DMS 273 (cell line): ENCODE results near the gene DAB2IP.
A peak's percentile ranks its signal among the peaks of the same experiment; 100 is the strongest.

Source experiments
- DNase-seq: peaks from one replicate; lab custom pipeline; 2025; ENCODE audit not compliant: unreplicated experiment; lab: John Stamatoyannopoulos, UW

The DAB2IP gene

GRCh38 chr9:121683652-121684051 is 32.2 kb downstream of the DAB2IP start:
- no peak for DNase-seq

DNA sequence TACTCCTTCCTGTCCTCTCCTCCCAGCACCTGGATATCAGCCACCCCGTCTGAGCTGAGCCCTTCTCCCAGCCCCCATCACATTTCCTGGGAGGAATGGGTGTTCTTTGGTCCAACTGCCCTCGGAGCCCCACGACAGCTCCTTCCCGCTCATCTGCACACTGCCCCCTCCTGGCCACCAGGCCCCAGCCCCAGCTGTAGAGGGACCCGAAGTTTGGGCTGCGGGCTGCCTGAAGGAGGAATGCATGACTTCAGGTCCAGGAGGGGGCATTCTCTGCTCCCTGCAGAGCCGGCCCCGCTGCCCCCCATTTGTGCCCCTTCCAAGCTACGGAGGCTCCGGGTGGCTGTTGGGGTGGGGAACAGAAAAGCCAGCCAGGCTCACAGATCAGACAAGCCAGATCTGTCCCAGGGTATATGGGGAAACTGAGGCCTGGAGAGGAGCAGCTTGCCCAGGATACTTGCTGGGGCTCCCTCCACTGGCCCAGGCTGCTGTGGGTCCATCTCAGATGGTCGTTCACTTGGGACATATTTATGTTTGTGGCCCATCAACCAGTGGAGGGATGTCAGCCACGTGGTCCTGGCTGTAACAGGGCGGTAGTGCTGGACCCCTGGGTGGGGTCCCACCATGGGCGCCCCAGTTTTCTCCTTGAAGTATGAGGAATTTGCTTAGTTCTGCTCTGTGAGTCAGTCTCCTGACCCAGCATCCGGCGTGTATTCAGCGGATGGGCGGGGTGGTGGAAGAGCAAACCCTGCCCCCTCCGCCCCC is 33.1 kb downstream of the DAB2IP start:
- peak; percentile 45 for DNase-seq

DNA sequence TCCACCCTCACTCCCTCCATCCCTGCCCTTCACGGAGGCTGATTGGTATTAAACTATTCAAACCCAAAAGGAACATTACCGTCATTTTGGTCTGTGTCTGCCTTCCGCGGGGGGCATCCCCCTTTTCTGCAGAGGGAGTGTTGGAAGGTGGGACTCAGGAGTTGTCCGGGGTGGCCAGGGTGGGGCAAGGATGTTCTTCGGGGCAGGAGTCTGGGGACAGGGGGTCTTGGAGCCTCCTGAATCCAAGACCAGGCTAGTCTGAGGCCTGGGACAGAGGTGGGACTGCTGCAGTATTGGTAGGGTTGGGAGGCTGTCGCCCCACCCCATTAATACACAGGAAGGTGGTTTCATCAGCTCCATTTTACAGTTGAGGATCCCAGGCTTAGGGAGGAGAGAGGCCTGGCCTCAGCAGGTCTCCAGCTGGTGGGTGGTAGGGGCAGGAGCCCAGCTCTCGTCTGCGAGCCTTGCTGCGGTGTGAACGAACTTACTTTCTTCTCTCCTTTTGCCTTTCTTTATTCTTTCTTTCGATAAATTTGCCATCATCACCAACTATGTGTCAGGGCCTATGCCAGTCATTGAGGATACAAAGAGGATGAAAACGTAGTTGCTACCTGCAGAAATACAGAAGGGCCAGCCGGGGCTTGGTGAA is 33.8 kb downstream of the DAB2IP start:
- no peak for DNase-seq

DNA sequence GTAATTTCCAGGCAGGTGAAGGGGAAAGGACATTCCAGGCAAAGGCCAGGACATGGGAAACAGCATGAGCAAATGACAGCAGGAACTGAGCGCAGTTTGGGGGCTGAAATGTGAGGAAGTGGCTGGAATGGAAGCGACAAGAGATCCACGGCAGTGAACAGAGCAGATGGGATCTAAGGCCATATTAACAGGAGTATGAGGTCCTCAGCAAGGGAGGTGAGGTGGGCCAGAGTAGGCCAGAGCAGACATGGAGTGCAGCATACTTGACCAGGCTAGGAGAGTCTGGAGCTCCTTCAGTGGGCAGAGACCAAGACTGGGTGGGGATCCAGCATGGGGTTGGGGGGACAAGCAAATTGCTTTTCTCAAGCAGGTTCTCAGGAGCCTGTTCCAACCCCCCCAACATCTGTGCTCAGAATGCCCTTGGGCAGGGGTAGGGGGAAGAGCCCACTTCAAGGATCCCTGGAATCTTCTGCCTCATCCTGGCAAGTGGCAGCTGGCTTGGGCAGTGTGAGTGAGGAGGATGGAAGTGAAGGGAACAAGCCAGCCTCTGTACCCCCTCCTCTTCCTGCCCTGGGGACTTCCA is 34.5 kb downstream of the DAB2IP start:
- no peak for DNase-seq

- DNase-seq: peak; percentile 82
Observed at GRCh38 chr9:121686930-121687541, 35.6 kb downstream of the DAB2IP start.

- DNase-seq: no peak
Observed at GRCh38 chr9:121688146-121688680, 36.8 kb downstream of the DAB2IP start.

DNA sequence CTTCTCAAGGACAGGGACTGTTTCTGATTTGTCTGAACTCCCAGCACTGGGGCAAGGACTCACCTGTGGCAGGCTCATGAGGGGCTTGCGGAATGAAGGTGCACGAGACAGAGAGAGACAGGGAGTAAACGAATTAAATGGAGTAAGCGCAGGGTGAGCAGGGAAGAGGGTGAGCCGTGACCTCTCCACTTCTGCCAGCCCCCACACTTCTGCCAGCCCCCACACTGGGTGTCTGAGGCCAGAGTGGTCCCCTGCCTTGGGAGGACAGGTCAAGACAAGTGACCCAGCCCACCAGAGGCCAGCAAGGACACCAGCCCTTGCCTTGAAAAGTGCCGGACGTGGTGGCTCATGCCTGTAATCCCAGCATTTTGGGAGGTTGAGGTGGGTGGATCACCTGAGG is 37.2 kb downstream of the DAB2IP start:
- DNase-seq: no peak

GRCh38 chr9:121689461-121690157 is 38.2 kb downstream of the DAB2IP start:
- no peak for DNase-seq

GRCh38 chr9:121690316-121690715 is 38.9 kb downstream of the DAB2IP start:
- no peak for DNase-seq

DNA sequence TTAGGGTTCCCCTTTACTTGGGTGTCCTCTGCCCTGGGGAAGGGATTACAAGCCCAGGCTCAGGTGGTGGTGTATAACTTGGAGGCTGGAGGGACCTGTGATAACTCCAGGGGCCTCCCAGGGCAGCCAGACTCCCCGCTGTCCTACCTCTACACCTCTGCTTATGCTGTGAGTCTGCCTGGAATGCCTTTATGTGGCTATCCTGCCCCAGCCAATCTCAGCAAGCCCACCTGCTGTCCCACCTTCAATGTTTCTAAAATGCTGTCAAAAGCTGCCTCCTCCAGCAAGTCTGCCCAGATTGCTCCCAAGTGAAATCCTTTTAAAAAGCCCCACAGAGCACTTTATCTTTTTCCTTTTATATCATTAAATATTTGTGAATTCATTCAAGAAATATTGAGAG is 39.3 kb downstream of the DAB2IP start:
- no peak for DNase-seq

GRCh38 chr9:121691890-121692289 is 40.5 kb downstream of the DAB2IP start:
- no peak for DNase-seq

DNA sequence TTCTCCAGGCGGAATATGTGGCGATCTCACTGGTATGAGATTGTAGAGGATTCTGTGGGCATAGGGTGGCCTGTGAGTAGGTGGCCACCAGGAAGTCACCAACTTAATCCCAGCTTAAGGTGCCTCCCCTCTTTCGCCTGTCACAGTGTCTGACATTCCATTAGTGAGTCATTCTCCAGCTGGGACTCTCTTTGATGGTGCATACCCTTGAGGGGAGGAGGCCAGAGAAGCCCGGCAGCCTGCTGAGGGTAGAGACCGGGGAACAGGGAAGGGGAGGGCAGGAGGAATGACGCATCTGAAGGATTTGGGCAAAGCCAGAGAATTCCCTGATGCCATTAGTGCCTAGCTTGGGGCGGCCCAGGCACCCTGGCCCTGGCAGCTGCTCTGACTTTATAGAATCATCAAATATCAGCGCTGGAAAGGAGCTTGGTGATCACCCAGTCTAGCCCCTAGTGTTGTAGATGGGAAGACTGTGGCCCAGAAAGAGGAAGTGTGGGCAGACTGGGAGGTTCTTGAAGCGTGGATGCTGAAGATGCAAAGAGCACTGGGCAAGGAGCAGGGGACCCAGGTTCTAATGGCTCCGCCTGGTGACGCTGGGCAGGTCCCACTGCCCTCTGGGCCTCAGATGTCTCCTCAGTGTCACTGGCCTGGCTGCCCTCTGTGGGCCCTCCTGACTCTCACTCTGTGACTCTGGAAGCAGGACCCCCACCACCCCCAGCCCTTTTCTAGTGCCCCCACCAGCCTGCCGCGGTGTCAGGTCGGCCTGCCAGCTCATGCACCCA is 41.4 kb downstream of the DAB2IP start:
- no peak for DNase-seq

- no peak for DNase-seq
Observed at GRCh38 chr9:121693388-121693670, 41.9 kb downstream of the DAB2IP start.

DNA sequence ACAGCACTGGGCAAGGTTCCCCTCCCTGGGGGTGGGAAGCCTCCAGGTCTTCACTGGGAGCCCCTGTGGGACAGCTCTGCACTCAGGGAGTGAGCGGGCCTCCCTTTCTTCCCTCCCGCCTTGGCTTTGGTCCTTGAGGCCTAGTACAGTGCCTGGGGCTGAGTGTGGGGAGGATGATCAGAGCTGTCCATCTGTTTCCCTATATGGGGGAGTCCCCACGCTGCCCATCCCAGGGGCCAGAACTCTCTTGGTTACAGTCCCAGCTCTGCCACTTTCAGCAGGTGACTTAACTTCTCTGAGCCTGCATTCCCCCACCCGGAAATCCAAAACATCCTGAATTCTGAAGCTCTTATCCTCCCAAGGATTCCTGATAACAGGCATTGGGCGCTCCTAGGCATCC is 42.6 kb downstream of the DAB2IP start:
- DNase-seq: no peak

DNA sequence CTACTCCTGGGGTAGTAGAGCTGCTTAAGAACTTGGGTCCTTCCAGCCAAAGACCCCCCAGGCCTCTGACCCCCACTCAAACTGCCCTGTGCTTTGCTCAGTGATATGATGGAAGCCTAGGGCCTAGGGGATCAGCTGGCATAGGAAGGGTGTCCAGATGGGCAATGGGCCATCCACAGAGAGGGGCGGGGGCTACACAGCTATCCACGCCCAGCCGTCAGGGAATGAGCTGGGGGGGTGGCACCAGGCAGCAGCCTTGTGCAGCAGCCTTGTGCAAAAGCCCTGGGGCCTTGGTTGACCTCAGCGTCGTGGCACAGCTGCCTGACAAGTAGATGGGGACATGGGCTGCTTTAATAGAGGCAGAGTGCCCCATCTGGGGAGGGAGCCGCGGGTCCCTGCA is 43.2 kb downstream of the DAB2IP start:
- DNase-seq: peak; percentile 32

DNA sequence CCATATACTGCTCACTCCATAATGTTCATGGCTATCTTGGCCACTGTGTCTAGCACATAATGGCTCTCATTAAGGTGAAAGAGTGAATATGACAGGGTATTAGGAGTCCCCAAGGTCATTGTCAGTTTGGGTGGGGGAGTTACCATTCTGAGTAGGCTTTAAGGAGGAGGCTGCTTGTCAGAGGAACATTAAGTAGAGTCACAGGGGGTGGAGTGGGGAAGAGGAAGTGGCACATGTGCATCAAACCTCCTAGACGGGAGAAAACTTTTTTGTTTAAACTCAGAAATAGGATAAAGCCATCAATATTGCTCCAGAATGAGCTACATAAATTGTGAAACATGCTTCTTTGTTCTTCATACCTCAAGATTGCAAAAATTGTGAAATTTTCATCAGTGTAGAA is 45.5 kb downstream of the DAB2IP start:
- no peak for DNase-seq

GRCh38 chr9:121698627-121699570 is 47.5 kb downstream of the DAB2IP start:
- peak; percentile 76 for DNase-seq

DNA sequence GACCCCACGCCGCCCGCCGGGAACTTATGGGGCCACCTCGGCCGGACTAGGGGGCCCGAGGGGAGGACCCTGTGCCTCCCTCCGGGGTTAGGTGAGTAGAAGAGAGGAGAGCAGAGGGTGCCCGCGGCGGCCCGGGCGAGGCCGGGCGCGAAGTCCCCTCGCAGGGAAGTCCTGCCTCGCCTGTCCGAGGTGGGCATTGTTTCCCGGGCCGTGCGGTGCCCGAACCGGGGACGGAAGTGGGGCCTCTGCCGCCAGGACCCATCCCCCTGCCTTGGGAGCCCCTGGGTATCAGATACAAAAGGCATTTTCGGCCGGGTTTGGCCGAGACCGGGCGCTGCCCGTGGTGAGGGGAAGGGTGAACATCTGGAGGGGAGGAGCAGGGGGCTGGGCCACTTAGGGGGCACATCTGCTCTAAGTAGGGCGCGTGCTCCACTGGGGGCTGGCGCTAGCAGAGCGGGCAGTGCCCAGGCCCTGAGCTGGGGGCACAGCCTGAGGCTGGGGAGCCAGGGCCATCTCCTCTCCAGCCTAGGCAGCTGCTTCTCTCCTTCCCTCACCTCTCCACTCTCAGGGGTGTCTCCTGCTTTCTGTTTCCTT is 48.2 kb downstream of the DAB2IP start:
- DNase-seq: peak; percentile 79
